NOMO-1 treated with DMSO at 0.1 percent for 48 hours (cell line): ENCODE data around the gene PTPRN2.
"Not testable (repeated sequence)": the region's sequence is repeated elsewhere in the genome, so short reads cannot be mapped to it uniquely, and the experiment has no call there.

Source experiments
- DNase-seq: peaks from one replicate; lab custom pipeline; 2025; ENCODE audit not compliant: unreplicated experiment; lab: John Stamatoyannopoulos, UW

PTPRN2 gene

GRCh38 chr7:158391141-158391540 lies 196.5 kb downstream of the PTPRN2 start:
- DNase-seq, result no peak

- no peak for DNase-seq
Observed at GRCh38 chr7:158390460-158390859, 197.2 kb downstream of the PTPRN2 start.

- DNase-seq, result no peak
Observed at GRCh38 chr7:158389514-158390425, 197.9 kb downstream of the PTPRN2 start.

- no peak for DNase-seq
Observed at GRCh38 chr7:158388928-158389327, 198.7 kb downstream of the PTPRN2 start.

- DNase-seq, result no peak
Observed at GRCh38 chr7:158388072-158388471, 199.6 kb downstream of the PTPRN2 start.

GRCh38 chr7:158387546-158387891 lies 200.1 kb downstream of the PTPRN2 start:
- DNase-seq, result no peak

- no peak for DNase-seq
Observed at GRCh38 chr7:158386866-158387545, 200.6 kb downstream of the PTPRN2 start.

GRCh38 chr7:158386355-158386618 lies 201.3 kb downstream of the PTPRN2 start:
- DNase-seq, result no peak

- not testable (repeated sequence) for DNase-seq
Observed at GRCh38 chr7:158385496-158386354, 201.9 kb downstream of the PTPRN2 start.

GRCh38 chr7:158384746-158385145 lies 202.9 kb downstream of the PTPRN2 start:
- no peak for DNase-seq

GRCh38 chr7:158383665-158384064 lies 204.0 kb downstream of the PTPRN2 start:
- DNase-seq, result no peak

GRCh38 chr7:158382363-158383254 lies 205.0 kb downstream of the PTPRN2 start:
- no peak for DNase-seq

- DNase-seq, result no peak
Observed at GRCh38 chr7:158381956-158382355, 205.7 kb downstream of the PTPRN2 start.

GRCh38 chr7:158378978-158379377 lies 208.6 kb downstream of the PTPRN2 start:
- no peak for DNase-seq

- DNase-seq, result no peak
Observed at GRCh38 chr7:158377800-158378623, 209.6 kb downstream of the PTPRN2 start.

- DNase-seq, result not testable (repeated sequence)
Observed at GRCh38 chr7:158376839-158377186, 210.8 kb downstream of the PTPRN2 start.

GRCh38 chr7:158376146-158376838 lies 211.3 kb downstream of the PTPRN2 start:
- DNase-seq, result not testable (repeated sequence)

GRCh38 chr7:158375034-158375433 lies 212.6 kb downstream of the PTPRN2 start:
- no peak for DNase-seq

GRCh38 chr7:158374586-158374985 lies 213.0 kb downstream of the PTPRN2 start:
- no peak for DNase-seq
